HepG2 (cell line): ENCODE measurements around the gene DDX59. TPM values are rescaled to one million over a fixed set of nuclear protein-coding genes. Genes with fewer than 3 reads are reported as not detected.

Experiments
- ATAC-seq: fragments of 200-7000 bp; cut with Tn5 transposase; 3 replicates; pipeline ENCODE4 v1.9.1; 2020; ENCODE audit warnings: mild to moderate bottlenecking, moderate library complexity
- BruUV-seq: library from RNA; stranded (reverse); fragments of 400-500 nt; replicated peaks from 2 replicates; lab custom pipeline; 2021; lab: Mats Ljungman, UMichigan
- CTCF ChIA-PET: fragments of 300-600 bp; formaldehyde crosslinking; extraction: SDS; loops from one replicate; lab custom pipeline; 2021; ENCODE audit warnings: low total read pairs, inconsistent platforms, low intra/inter-chr PET ratio; lab: Yijun Ruan, JAX
- POLR2A ChIA-PET: fragments of 350-600 bp; sonication (Branson Sonifier 250); formaldehyde crosslinking; loops from one replicate; lab custom pipeline; 2020; ENCODE audit warnings: antibody characterized with exemption, inconsistent platforms; lab: Yijun Ruan, JAX
- DNase-seq: peaks from one replicate; pipeline ENCODE4 v3.0.0-alpha.2; 2015; ENCODE audit warnings: low spot score
- FAIRE-seq: peaks from 3 replicates; lab custom pipeline; 2011; peaks lifted over from hg19 to GRCh38; lab: Jason Lieb, UNC
- H2AFZ ChIP-seq: one replicate; pipeline ENCODE4 v1.6.1; 2011; ENCODE audit warnings: low read length, inconsistent platforms
- H3K27ac ChIP-seq: fragments of 300-600 bp; 3 replicates; pipeline ENCODE4 v1.8.0; 2011; ENCODE audit warnings: mixed run types, mild to moderate bottlenecking, mixed read lengths, low read length, inconsistent platforms; ENCODE audit not compliant: insufficient read depth; ENCODE audit errors: extremely low read length
- H3K27me3 ChIP-seq, 2 experiments: fragments of 200-600 bp in 1 of 2; 2 replicates in 1 of 2; 3 replicates in 1 of 2; pipeline versions ENCODE4 v1.6.0 to v1.8.0; 2011; ENCODE audit warnings: low read length in 2 of 2, mild to moderate bottlenecking in 2 of 2, moderate library complexity in 2 of 2, inconsistent platforms in 1 of 2; ENCODE audit not compliant: insufficient read depth in 2 of 2, control insufficient read depth in 1 of 2
- H3K36me3 ChIP-seq, 2 experiments: fragments of 200-600 bp in 1 of 2; replicated peaks in 1 of 2; 2 replicates in 1 of 2; 3 replicates in 1 of 2; pipeline versions ENCODE4 v1.5.1 to v1.8.0; 2011; ENCODE audit warnings: low read length in 2 of 2, inconsistent platforms in 1 of 2; ENCODE audit not compliant: insufficient read depth in 2 of 2, control insufficient read depth in 1 of 2
- H3K4me1 ChIP-seq: 2 replicates; pipeline ENCODE4 v1.5.1; 2012; ENCODE audit warnings: low read length, inconsistent platforms; ENCODE audit not compliant: insufficient read depth
- H3K4me2 ChIP-seq: 2 replicates; pipeline ENCODE4 v1.6.0; 2011; ENCODE audit warnings: low read depth, low read length, inconsistent platforms
- H3K4me3 ChIP-seq, 3 experiments: fragments of 200-600 bp in 1 of 3; sonication (generic), shearing (Covaris generic) in 1 of 3; replicated peaks in 1 of 3; 2 replicates each; pipeline ENCODE4 v1.5.1; 2011 to 2016; ENCODE audit warnings: low read length in 3 of 3, inconsistent platforms in 2 of 3, low read depth in 2 of 3, mild to moderate bottlenecking in 2 of 3, control low read depth in 1 of 3, mixed read lengths in 1 of 3; ENCODE audit not compliant: insufficient read depth in 1 of 3
- H3K79me2 ChIP-seq: one replicate; pipeline ENCODE4 v1.6.1; 2011; ENCODE audit warnings: low read length, inconsistent platforms; ENCODE audit not compliant: insufficient read depth
- H3K9ac ChIP-seq: 2 replicates; pipeline ENCODE4 v1.6.0; 2011; ENCODE audit warnings: mild to moderate bottlenecking, low read depth, low read length, inconsistent platforms; ENCODE audit not compliant: insufficient read depth
- H3K9me3 ChIP-seq: 2 replicates; pipeline ENCODE4 v1.5.1; 2012; ENCODE audit warnings: mild to moderate bottlenecking, low read length
- H4K20me1 ChIP-seq: 2 replicates; pipeline ENCODE4 v1.6.0; 2011; ENCODE audit warnings: inconsistent platforms, mild to moderate bottlenecking, low read length, moderate library complexity; ENCODE audit not compliant: insufficient read depth
- ATF1 ChIP-seq: IDR thresholded peaks from 2 replicates; pipeline ENCODE4 v1.6.1; 2016; ENCODE audit warnings: mild to moderate bottlenecking, control low read depth
- CEBPG ChIP-seq: IDR thresholded peaks from 2 replicates; pipeline ENCODE4 v1.6.1; 2016
- DNMT3B ChIP-seq: conservative IDR thresholded peaks from 2 replicates; pipeline ENCODE4 v1.6.1; 2016; ENCODE audit warnings: missing biosample characterization, control low read depth
- EEA1 ChIP-seq: sonication (generic); formaldehyde crosslinking; IDR thresholded peaks from 2 replicates; pipeline ENCODE4 v1.5.1; 2020; ENCODE audit warnings: mild to moderate bottlenecking, missing genetic modification reagents, borderline replicate concordance
- FOSL2 ChIP-seq: sonication (generic); formaldehyde crosslinking; IDR thresholded peaks from 2 replicates; pipeline ENCODE4 v1.4.0; 2020; ENCODE audit warnings: missing genetic modification reagents
- U2AF2 ChIP-seq: fragments of 200-400 bp; formaldehyde crosslinking; IDR thresholded peaks from 2 replicates; pipeline ENCODE4 v1.6.1; 2017; ENCODE audit warnings: low read depth, mild to moderate bottlenecking, low read length
- ZNF296 ChIP-seq: sonication (generic); formaldehyde crosslinking; conservative IDR thresholded peaks from 2 replicates; pipeline ENCODE4 v1.5.0; 2020; ENCODE audit warnings: mild to moderate bottlenecking, missing genetic modification reagents
- ZNF660 ChIP-seq: sonication (generic); formaldehyde crosslinking; IDR thresholded peaks from 2 replicates; pipeline ENCODE4 v1.5.1; 2020; ENCODE audit warnings: mild to moderate bottlenecking, low read depth, missing genetic modification reagents, borderline replicate concordance
- ZNF670 ChIP-seq: sonication (generic); formaldehyde crosslinking; IDR thresholded peaks from 2 replicates; pipeline ENCODE4 v1.8.0; 2022; ENCODE audit warnings: mild to moderate bottlenecking, missing genetic modification reagents, borderline replicate concordance
- ZNF7 ChIP-seq: IDR thresholded peaks from 2 replicates; pipeline ENCODE4 v1.6.1; 2016; ENCODE audit warnings: missing biosample characterization, missing genetic modification reagents
- ZNF850 ChIP-seq: sonication (generic); formaldehyde crosslinking; conservative IDR thresholded peaks from 2 replicates; pipeline ENCODE4 v1.9.0; 2021; ENCODE audit warnings: mild to moderate bottlenecking, missing genetic modification reagents
- whole genome bisulfite sequencing: methylation state at CpG from one replicate; pipeline ENCODE4 v1.1.6; 2017; ENCODE audit warnings: low lambda C conversion rate; 5-methylcytosine and 5-hydroxymethylcytosine counted together
- in situ Hi-C: cut with HindIII; loops from 2 replicates; pipeline ENCODE4 v1.10.0; 2017; ENCODE audit warnings: low pct_unique_long_range_greater_than_20kb; ENCODE audit not compliant: extremely low pct_ligation_motif_present
- intact Hi-C: fragments of 100-400 bp; cut with micrococcal nuclease; formaldehyde crosslinking; loops from one replicate; pipeline ENCODE4 v1.10.0; 2022; ENCODE audit not compliant: unreplicated experiment
- polyA plus RNA-seq, 8 experiments: library from polyadenylated mRNA; depleted of rRNA in 3 of 8; stranded (reverse) in 7 of 8; unstranded in 1 of 8; fragments of >200 nt; fragmentation: Illumina TruSeq in 4 of 8; extraction: Trizol in 4 of 8; gene quantifications; 2 replicates each; pipeline versions ENCODE4 v1.2.1 to v1.2.3, GENCODE V29; 2011 to 2016; ENCODE audit warnings: low read depth in 4 of 8, missing spikeins in 1 of 8, mixed read lengths in 1 of 8; ENCODE audit not compliant: insufficient read depth in 1 of 8
- total RNA-seq, 5 experiments: library from RNA; depleted of rRNA; stranded (reverse); fragments of >200 nt; fragmentation: Illumina TruSeq; extraction: Trizol; gene quantifications; 2 replicates each; pipeline ENCODE4 v1.2.3, GENCODE V29; 2016; ENCODE audit warnings: low read depth in 1 of 5
- TF ChIP-seq, protein P1 (sequence below): sonication (generic); formaldehyde crosslinking; IDR thresholded peaks from 2 replicates; pipeline ENCODE4 v1.9.0; 2022; ENCODE audit warnings: missing genetic modification reagents, mild to moderate bottlenecking, borderline replicate concordance
- TF ChIP-seq, protein P2 (sequence below): sonication (generic); formaldehyde crosslinking; conservative IDR thresholded peaks from 2 replicates; pipeline ENCODE4 v1.4.0; 2020; ENCODE audit warnings: missing genetic modification reagents
- TF ChIP-seq, protein P3 (sequence below): sonication (generic); formaldehyde crosslinking; IDR thresholded peaks from 2 replicates; pipeline ENCODE4 v1.8.0; 2022; ENCODE audit warnings: missing genetic modification reagents, low read depth, mild to moderate bottlenecking, borderline replicate concordance
- TF ChIP-seq, protein P4 (sequence below): IDR thresholded peaks from 2 replicates; pipeline ENCODE4 v1.6.1; 2016; ENCODE audit warnings: control low read depth

The DDX59 gene
- total and polyA plus RNA-seq, 2 of the 13 experiments (the other 11 are each of a cell fraction or from before 2014, with no cell fraction given), result 12.1 to 14.8 TPM

DNA sequence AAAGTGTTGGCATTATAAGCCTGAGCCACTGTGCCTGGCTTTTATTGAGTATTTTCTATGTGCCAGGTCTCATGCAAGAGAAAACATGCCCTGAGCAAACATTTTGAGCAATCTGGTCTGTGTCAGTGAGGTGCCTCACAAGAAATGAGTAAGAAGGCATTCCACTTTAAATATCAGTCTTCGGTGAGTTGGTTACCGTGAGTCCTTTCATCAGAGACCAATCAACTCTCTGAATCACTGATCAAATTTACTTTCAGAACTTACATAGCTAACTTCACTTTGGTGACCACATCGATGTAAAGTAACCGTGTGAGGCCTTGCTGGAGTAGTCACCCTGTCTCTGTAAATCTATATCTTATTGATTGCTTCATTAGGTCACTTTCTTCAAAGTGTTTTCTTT lies 14.3 kb upstream of the DDX59 start:
- 2% methylated on average over 4 of the region's 4 CpGs for WGBS
- DNase-seq (peak; percentile 52), ATAC-seq (no peak), FAIRE-seq (no peak)
- Histone ChIP-seq H3K27ac (no peak overlapping the region), H3K9ac (no peak overlapping the region), H3K36me3 (no peaks in the 10 kb centered on the region), H3K4me1 (no peaks in the 10 kb centered on the region), H4K20me1 (no peaks in the 10 kb centered on the region), H3K9me3 (no peaks in the 10 kb centered on the region), H3K4me3 (no peak overlapping the region), H2AFZ (peak overlapping the region; percentile 50), H3K27me3 (no peaks in the 10 kb centered on the region; a peak in 2 of 5 replicates), H3K4me2 (no peak overlapping the region), H3K79me2 (no peaks in the 10 kb centered on the region)
- TF ChIP-seq ZNF296 (CRISPR knock-in tag) (no peak), FOSL2 (CRISPR knock-in tag) (peak; percentile 53), ZNF7 (peak; percentile 69; the same call in 1 of the 2 replicates)
- in situ Hi-C loops, result no loop called here
- ChIA-PET CTCF (no interaction called here), POLR2A (interaction anchor here (1.3 kb wide), 1 partner anchor 14 kb away, joined by 4 read pairs; the partner anchor contains the start of gene DDX59)
- BruUV-seq, result no TSS peak
- intact Hi-C loops, result no loop called here

DNA sequence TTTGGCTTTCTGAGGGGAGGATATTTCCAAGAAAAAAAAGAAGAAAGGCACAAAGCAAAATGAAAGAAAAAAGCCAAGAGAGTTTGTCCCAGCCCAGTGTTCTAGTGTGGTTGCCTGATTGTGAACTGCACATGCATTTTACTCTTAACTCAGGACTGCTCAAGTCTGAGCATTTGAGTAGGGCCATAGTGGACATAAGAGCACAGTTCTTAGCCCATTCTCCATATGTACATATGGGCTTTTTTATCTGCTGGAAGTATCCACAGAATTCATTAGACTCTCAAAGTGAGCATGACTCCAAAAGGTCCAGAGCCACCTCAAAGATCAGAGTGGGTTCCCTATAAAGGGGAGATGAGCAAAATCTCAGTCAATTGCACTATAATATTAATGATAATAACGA lies 13.6 kb upstream of the DDX59 start:
- WGBS, result 0% methylated on average over 1 of the region's 1 CpG
- FAIRE-seq, result no peak
- Histone ChIP-seq H4K20me1 (no peaks in the 10 kb centered on the region), H3K79me2 (no peaks in the 10 kb centered on the region), H3K4me1 (no peaks in the 10 kb centered on the region), H3K4me3 (no peak overlapping the region), H3K9ac (no peak overlapping the region), H3K4me2 (no peak overlapping the region), H3K9me3 (no peaks in the 10 kb centered on the region), H3K27ac (no peak overlapping the region), H3K27me3 (no peaks in the 10 kb centered on the region; a peak in 2 of 5 replicates), H3K36me3 (no peaks in the 10 kb centered on the region), H2AFZ (no peak overlapping the region)
- DNase-seq, result no peak
- in situ Hi-C loops, result no loop called here
- ChIA-PET CTCF (no interaction called here), POLR2A (interaction anchor here (1.3 kb wide), 1 partner anchor 14 kb away, joined by 7 read pairs; the partner anchor contains the start of gene DDX59)
- intact Hi-C loops, result no loop called here
- ATAC-seq, result no peak
- no TSS peak for BruUV-seq
- TF ChIP-seq, protein P1, sequence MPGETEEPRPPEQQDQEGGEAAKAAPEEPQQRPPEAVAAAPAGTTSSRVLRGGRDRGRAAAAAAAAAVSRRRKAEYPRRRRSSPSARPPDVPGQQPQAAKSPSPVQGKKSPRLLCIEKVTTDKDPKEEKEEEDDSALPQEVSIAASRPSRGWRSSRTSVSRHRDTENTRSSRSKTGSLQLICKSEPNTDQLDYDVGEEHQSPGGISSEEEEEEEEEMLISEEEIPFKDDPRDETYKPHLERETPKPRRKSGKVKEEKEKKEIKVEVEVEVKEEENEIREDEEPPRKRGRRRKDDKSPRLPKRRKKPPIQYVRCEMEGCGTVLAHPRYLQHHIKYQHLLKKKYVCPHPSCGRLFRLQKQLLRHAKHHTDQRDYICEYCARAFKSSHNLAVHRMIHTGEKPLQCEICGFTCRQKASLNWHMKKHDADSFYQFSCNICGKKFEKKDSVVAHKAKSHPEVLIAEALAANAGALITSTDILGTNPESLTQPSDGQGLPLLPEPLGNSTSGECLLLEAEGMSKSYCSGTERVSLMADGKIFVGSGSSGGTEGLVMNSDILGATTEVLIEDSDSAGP, result no peak
- no peak for TF ChIP-seq ATF1 (CRISPR knock-in tag)
- no peak for TF ChIP-seq DNMT3B (CRISPR knock-in tag)
- no peak for TF ChIP-seq EEA1 (CRISPR knock-in tag)
- no peak for TF ChIP-seq U2AF2
- TF ChIP-seq ZNF670 (CRISPR knock-in tag), result no peak
- TF ChIP-seq, protein P2, sequence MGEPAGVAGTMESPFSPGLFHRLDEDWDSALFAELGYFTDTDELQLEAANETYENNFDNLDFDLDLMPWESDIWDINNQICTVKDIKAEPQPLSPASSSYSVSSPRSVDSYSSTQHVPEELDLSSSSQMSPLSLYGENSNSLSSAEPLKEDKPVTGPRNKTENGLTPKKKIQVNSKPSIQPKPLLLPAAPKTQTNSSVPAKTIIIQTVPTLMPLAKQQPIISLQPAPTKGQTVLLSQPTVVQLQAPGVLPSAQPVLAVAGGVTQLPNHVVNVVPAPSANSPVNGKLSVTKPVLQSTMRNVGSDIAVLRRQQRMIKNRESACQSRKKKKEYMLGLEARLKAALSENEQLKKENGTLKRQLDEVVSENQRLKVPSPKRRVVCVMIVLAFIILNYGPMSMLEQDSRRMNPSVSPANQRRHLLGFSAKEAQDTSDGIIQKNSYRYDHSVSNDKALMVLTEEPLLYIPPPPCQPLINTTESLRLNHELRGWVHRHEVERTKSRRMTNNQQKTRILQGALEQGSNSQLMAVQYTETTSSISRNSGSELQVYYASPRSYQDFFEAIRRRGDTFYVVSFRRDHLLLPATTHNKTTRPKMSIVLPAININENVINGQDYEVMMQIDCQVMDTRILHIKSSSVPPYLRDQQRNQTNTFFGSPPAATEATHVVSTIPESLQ (CRISPR knock-in tag), result no peak
- no peak for TF ChIP-seq ZNF660 (CRISPR knock-in tag)
- TF ChIP-seq, protein P3, sequence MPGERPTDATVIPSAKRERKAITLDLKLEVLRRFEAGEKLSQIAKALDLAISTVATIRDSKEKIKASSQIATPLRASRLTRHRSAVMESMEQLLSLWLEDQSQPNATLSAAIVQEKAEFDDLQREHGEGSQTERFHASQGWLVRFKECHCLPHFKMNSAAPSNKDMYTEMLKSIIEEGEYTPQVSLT, result no peak
- no peak for TF ChIP-seq CEBPG
- TF ChIP-seq, protein P4, sequence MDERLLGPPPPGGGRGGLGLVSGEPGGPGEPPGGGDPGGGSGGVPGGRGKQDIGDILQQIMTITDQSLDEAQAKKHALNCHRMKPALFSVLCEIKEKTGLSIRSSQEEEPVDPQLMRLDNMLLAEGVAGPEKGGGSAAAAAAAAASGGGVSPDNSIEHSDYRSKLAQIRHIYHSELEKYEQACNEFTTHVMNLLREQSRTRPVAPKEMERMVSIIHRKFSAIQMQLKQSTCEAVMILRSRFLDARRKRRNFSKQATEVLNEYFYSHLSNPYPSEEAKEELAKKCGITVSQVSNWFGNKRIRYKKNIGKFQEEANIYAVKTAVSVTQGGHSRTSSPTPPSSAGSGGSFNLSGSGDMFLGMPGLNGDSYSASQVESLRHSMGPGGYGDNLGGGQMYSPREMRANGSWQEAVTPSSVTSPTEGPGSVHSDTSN, result no peak
- TF ChIP-seq ZNF850, result no peak
